ENCODE measurements around the gene KCNIP2.

KCNIP2 gene

DNA sequence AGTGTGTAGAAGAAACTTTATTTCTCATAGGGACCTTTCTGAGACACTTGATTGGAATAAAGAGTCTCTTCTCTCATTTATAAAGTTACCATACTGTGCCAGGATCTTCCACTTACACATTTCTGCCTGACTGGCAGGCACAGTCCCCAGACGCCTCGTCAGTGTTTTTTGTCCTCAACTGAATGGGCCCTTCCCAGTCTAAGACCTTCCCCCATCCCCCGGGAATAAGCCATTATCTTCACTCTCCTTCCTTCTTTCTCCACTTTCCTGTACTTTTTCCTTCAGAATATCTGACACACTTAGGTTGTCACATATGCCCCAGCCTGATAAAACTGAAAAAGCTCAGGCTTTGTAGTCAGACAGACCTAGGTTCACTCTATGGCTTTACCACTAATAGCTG lies 35.3 kb upstream of the KCNIP2 start:
- no peak overlapping the region for H3K27ac ChIP-seq (ENCODE audit: low read depth, low read length)
- WGBS: 75% methylated on average over 3 of the region's 3 CpGs

DNA sequence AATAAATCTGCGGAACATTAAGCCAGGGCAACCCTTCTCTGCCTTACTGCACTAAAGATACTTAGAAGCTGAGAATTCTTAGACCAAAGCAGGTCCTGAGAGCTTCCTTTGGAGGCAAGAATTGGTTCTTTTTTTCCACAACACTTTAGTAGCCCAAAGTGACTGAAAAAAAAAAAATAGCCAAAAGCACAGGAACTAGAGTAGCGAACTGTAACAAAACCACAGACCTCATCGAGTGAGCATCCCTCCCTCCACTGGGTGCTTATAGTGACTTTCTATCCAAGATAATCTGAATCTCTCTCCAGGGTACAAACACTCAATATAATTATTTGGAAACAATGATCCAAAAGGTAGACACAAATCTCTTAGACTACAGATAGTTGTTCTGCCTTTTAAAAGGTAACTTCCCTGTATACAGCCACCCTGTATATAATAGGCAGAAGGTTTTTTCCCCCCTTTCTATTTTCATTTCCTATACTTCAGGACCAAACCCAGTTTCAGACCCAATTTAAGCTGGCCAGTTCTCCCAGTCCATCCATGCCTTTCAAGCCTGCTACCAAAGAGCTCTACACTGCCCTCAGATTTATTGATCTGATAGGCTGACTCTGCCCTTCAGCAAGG lies 31.6 kb upstream of the KCNIP2 start:
- H3K27me3 ChIP-seq (ENCODE audit: insufficient read depth, low read length): no peaks in the 10 kb centered on the region
- no peaks in the 10 kb centered on the region for H3K9me3 ChIP-seq (ENCODE audit: insufficient read depth, low read depth, low read length)
- H3K36me3 ChIP-seq (ENCODE audit: insufficient read depth, low read length): no peaks in the 10 kb centered on the region
- H3K9ac ChIP-seq (ENCODE audit: low read depth, low read length): no peak overlapping the region
- H3K27ac ChIP-seq (ENCODE audit: low read depth, low read length): no peak overlapping the region
- H3K4me3 ChIP-seq (ENCODE audit: low read length): no peak overlapping the region
- 92% methylated on average over 3 of the region's 3 CpGs for WGBS
- H3K4me1 ChIP-seq (ENCODE audit: insufficient read depth, low read length): peaks cover 4% of the 10 kb centered on the region; the same call in 1 of the 2 replicates

More for the DNA sequence above, 35.3 kb upstream of the KCNIP2 start:
- Histone ChIP-seq H3K4me1 (ENCODE audit: insufficient read depth, low read length) (peaks cover 4% of the 10 kb centered on the region; the same call in 1 of the 2 replicates), H3K9me3 (ENCODE audit: insufficient read depth, low read depth, low read length) (no peaks in the 10 kb centered on the region), H3K4me3 (ENCODE audit: low read length) (no peak overlapping the region), H3K9ac (ENCODE audit: low read depth, low read length) (no peak overlapping the region), H3K36me3 (ENCODE audit: insufficient read depth, low read length) (no peaks in the 10 kb centered on the region), H3K27me3 (ENCODE audit: insufficient read depth, low read length) (no peaks in the 10 kb centered on the region)

DNA sequence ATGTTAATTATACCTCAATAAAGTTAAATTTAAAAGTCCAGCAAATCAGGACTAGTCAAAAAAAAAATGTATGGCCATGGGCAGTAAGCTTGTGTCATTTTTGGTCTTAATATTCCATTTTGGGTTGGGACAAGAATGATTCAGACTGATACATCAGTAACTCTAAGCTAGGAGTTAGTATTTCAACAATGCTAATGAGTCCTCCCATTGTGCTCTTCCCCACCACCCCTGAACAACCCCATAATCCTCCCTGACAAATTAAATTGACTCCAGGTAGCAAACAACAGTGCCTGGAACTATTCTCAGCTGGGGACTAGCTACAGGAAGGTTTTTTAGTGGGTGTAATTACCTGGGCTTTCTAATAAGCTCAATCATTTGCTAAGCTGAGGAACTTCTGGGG lies 30.7 kb upstream of the KCNIP2 start:
- Histone ChIP-seq H3K27ac (ENCODE audit: low read depth, low read length) (no peak overlapping the region), H3K36me3 (ENCODE audit: insufficient read depth, low read length) (no peaks in the 10 kb centered on the region), H3K27me3 (ENCODE audit: insufficient read depth, low read length) (no peaks in the 10 kb centered on the region), H3K4me1 (ENCODE audit: insufficient read depth, low read length) (peaks cover 4% of the 10 kb centered on the region; the same call in 1 of the 2 replicates), H3K9ac (ENCODE audit: low read depth, low read length) (no peak overlapping the region), H3K9me3 (ENCODE audit: insufficient read depth, low read depth, low read length) (no peaks in the 10 kb centered on the region), H3K4me3 (ENCODE audit: low read length) (no peak overlapping the region)

DNA sequence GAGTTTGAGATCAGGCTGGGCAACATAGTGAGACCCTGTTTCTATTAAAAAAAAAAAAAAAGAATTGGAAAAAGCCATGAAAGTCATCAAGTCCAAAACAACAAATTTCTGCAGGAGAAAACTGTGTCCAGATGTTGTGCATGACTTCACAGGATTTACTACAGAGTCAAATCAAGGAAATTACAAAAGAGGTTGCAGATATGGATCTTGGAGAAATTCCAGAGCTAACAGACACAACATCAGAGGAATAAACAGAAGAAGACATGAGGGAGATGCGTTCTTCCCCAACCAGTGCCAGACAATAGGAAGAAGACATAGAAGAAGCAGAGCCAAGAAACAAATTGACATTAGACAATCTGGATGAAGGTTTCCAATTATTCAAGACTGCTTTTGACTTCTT lies 24.3 kb upstream of the KCNIP2 start:
- WGBS: 92% methylated on average over 1 of the region's 1 CpG
- H3K27ac ChIP-seq (ENCODE audit: low read depth, low read length): no peak overlapping the region

DNA sequence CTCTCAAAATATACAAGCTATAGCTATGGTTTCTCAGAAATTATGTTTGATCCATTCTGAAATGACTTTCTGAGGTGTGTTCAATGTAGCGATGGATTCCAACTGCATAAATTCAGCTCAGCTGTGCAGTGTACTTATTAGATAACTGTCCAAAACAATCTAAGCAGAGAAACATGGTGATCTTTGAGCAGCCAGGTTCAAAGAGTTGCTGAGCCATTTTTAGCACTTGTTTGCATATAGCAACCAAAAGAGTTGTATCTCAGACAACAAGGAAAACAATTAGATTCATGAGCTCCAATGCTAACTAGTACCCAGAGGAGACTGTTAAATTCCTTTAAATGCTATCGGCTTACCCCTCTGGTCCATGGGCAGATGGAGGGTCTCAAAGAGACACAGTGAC lies 15.9 kb upstream of the KCNIP2 start:
- H3K4me3 ChIP-seq (ENCODE audit: low read length): no peak overlapping the region
- no peaks in the 10 kb centered on the region for H3K4me1 ChIP-seq (ENCODE audit: insufficient read depth, low read length)
- no peaks in the 10 kb centered on the region for H3K27me3 ChIP-seq (ENCODE audit: insufficient read depth, low read length)
- H3K9ac ChIP-seq (ENCODE audit: low read depth, low read length): no peak overlapping the region
- WGBS: 92% methylated on average over 2 of the region's 2 CpGs
- H3K27ac ChIP-seq (ENCODE audit: low read depth, low read length): no peak overlapping the region
- H3K36me3 ChIP-seq (ENCODE audit: insufficient read depth, low read length): no peaks in the 10 kb centered on the region
- H3K9me3 ChIP-seq (ENCODE audit: insufficient read depth, low read depth, low read length): peaks cover 8% of the 10 kb centered on the region

More for the DNA sequence above, 24.3 kb upstream of the KCNIP2 start:
- H3K9ac ChIP-seq (ENCODE audit: low read depth, low read length): no peak overlapping the region
- no peaks in the 10 kb centered on the region for H3K4me1 ChIP-seq (ENCODE audit: insufficient read depth, low read length)
- no peaks in the 10 kb centered on the region for H3K36me3 ChIP-seq (ENCODE audit: insufficient read depth, low read length)
- H3K27me3 ChIP-seq (ENCODE audit: insufficient read depth, low read length): no peaks in the 10 kb centered on the region
- H3K9me3 ChIP-seq (ENCODE audit: insufficient read depth, low read depth, low read length): no peaks in the 10 kb centered on the region
- no peak overlapping the region for H3K4me3 ChIP-seq (ENCODE audit: low read length)

DNA sequence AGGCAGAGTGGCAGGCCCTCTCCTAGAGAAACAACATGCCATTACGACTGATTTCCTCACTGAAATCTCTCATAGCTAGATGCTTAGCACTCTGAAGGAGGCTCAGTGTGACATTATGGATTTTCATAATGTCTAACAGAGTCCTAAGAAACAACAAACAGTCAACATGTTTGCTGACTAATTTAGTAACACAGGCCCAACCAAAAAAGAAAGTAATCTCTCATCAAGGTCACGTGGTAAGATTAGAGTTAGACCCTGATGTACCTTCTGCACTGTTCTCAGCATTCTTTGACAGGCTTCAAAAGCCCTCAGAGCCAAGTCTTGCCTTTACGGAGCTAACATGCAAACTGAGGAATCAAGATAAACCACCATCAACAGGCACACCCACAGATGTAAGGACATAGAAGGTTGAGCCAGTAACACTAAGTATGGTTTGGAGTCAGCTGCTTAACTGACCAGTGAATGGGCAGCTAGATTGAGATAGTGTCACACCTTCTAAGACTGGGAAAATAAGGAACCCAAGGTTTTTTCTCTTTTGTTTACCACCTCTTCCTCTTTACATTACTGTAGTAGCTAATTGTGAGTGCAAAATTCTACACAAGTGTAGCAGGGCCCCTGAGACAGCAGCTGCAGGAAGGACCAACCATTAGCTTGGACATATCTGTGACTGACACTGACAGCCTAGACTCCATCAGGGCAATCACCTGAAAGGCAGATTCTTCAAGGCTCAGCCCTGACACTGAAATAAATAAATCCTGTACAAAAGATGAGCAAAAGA lies 15.3 kb upstream of the KCNIP2 start:
- no peaks in the 10 kb centered on the region for H3K36me3 ChIP-seq (ENCODE audit: insufficient read depth, low read length)
- peaks cover 8% of the 10 kb centered on the region for H3K9me3 ChIP-seq (ENCODE audit: insufficient read depth, low read depth, low read length)
- no peak overlapping the region for H3K4me3 ChIP-seq (ENCODE audit: low read length)
- 76% methylated on average over 3 of the region's 3 CpGs for WGBS
- no peak overlapping the region for H3K9ac ChIP-seq (ENCODE audit: low read depth, low read length)
- no peaks in the 10 kb centered on the region for H3K27me3 ChIP-seq (ENCODE audit: insufficient read depth, low read length)
- no peaks in the 10 kb centered on the region for H3K4me1 ChIP-seq (ENCODE audit: insufficient read depth, low read length)
- H3K27ac ChIP-seq (ENCODE audit: low read depth, low read length): no peak overlapping the region

DNA sequence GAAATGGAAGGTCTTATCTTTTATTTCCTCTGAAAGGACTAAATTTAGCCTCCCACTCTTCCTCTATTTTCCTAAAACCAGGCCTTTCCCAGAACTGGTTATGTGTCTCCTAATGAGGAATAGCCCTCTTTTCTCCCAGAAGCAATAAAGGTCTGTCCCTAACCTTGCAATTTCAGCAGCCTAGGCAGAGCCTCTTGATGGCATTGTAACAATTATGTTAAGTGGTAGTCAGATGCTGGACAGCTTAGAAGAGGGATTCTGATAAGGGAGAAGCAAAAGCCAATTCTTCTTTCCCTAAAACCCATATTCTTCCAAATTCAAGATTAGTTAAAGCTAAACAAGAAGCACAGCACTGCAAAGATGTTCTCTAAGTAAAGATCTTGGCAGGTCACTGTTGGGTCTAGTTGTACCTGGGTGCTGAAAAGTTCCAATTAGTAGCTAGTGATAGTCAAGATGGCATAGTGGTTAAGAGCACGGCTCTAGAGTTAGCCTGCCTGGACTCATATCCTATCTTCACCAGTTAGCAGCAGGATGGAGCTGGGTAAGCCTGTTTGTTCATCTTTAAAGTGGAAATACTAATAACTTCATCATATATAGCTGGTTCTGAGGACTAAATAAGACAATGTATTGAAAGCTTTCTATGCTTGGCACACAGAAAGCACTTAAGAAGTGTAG lies 14.3 kb upstream of the KCNIP2 start:
- no peaks in the 10 kb centered on the region for H3K36me3 ChIP-seq (ENCODE audit: insufficient read depth, low read length)
- H3K27me3 ChIP-seq (ENCODE audit: insufficient read depth, low read length): no peaks in the 10 kb centered on the region
- no peak overlapping the region for H3K4me3 ChIP-seq (ENCODE audit: low read length)
- no peaks in the 10 kb centered on the region for H3K4me1 ChIP-seq (ENCODE audit: insufficient read depth, low read length)
- no peak overlapping the region for H3K9ac ChIP-seq (ENCODE audit: low read depth, low read length)
- H3K9me3 ChIP-seq (ENCODE audit: insufficient read depth, low read depth, low read length): peaks cover 8% of the 10 kb centered on the region
- H3K27ac ChIP-seq (ENCODE audit: low read depth, low read length): no peak overlapping the region
- WGBS: 50% methylated on average over 1 of the region's 1 CpG

DNA sequence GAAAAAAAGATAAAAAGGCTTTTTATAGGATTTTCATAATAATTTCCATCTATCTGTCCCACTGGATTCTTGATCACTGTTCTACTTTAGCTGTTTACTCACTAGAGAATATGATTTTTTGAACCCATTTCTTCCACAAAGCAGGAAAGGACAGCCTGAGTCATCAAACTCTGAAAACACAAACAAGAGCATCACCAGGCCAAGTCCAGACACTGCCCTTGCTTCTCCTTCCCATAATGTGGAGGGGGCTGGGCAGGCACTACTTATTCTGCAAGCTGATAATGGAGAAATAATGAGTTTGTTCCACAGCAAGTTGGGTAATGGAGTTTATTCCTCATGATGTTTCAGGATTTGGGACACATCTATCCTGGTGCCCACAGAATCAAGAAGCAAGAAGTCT lies 13.0 kb upstream of the KCNIP2 start:
- H3K4me1 ChIP-seq (ENCODE audit: insufficient read depth, low read length): no peaks in the 10 kb centered on the region; the same call in 1 of the 2 replicates
- H3K27me3 ChIP-seq (ENCODE audit: insufficient read depth, low read length): no peaks in the 10 kb centered on the region
- H3K36me3 ChIP-seq (ENCODE audit: insufficient read depth, low read length): no peaks in the 10 kb centered on the region
- H3K4me3 ChIP-seq (ENCODE audit: low read length): no peak overlapping the region
- peaks cover 8% of the 10 kb centered on the region for H3K9me3 ChIP-seq (ENCODE audit: insufficient read depth, low read depth, low read length)
- H3K27ac ChIP-seq (ENCODE audit: low read depth, low read length): no peak overlapping the region
- H3K9ac ChIP-seq (ENCODE audit: low read depth, low read length): no peak overlapping the region

DNA sequence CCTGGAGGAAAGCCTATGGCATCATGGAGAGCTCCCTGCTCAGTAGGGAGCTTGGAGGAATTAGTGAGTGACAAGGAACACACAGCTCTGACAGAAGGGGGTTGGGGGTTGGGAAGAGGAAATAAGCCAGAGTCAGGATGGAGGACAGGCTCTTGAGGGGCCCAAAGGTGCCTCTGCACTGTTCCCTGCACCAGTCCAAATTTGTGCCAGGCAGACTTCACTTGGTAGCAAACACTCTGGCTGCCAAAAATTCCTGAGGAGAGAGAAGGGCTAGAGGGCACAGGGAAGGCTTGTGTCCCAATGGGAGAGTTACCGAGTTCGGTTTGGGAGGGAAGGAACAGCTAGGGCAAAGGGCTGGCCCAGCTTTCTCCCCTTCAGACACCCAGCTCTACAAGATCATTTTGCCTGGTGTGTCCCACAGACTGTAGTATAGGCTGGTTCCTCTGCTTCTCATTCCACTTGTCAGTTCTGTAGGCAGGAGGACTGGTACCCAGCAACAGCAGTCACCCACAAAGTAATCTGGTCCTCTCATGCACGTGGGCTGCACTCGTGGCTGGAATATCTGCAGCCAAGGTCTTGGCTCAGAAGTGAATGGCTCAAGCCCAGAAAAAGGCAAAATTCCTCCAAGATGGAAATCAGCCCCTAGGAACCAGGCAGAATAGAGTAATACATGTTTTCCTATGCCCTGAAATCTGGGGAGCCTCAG lies 8.0 kb upstream of the KCNIP2 start:
- no peaks in the 10 kb centered on the region for H3K27me3 ChIP-seq (ENCODE audit: insufficient read depth, low read length)
- H3K9me3 ChIP-seq (ENCODE audit: insufficient read depth, low read depth, low read length): no peaks in the 10 kb centered on the region
- H3K36me3 ChIP-seq (ENCODE audit: insufficient read depth, low read length): no peaks in the 10 kb centered on the region
- WGBS: 89% methylated on average over 3 of the region's 4 CpGs
- no peak overlapping the region for H3K4me3 ChIP-seq (ENCODE audit: low read length)
- no peaks in the 10 kb centered on the region; the same call in 1 of the 2 replicates for H3K4me1 ChIP-seq (ENCODE audit: insufficient read depth, low read length)
- H3K27ac ChIP-seq (ENCODE audit: low read depth, low read length): no peak overlapping the region
- no peak overlapping the region for H3K9ac ChIP-seq (ENCODE audit: low read depth, low read length)

DNA sequence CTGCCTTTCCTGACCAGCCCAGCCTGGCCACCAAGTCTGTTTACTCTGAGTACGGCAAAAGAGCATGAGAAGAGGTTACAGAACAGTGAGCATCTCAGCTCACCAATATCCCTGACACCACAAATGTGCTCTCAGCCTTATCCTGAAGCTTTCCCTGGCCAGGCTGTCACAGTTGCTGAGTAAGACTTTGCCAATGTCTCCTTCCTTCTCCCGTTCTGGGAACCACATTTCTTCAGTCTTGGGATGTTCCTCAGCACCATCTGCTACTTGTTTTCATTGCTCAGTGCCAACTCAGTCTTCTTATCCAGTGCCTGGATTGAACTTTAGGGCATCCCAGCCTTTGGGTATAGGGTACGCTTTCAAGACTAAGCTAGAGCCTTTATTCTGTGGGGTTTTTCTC lies 7.1 kb upstream of the KCNIP2 start:
- Histone ChIP-seq H3K9ac (ENCODE audit: low read depth, low read length) (no peak overlapping the region), H3K36me3 (ENCODE audit: insufficient read depth, low read length) (no peaks in the 10 kb centered on the region), H3K27me3 (ENCODE audit: insufficient read depth, low read length) (no peaks in the 10 kb centered on the region), H3K9me3 (ENCODE audit: insufficient read depth, low read depth, low read length) (no peaks in the 10 kb centered on the region), H3K4me3 (ENCODE audit: low read length) (no peak overlapping the region), H3K27ac (ENCODE audit: low read depth, low read length) (no peak overlapping the region), H3K4me1 (ENCODE audit: insufficient read depth, low read length) (no peaks in the 10 kb centered on the region; the same call in 1 of the 2 replicates)
- 94% methylated on average over 3 of the region's 3 CpGs for WGBS

DNA sequence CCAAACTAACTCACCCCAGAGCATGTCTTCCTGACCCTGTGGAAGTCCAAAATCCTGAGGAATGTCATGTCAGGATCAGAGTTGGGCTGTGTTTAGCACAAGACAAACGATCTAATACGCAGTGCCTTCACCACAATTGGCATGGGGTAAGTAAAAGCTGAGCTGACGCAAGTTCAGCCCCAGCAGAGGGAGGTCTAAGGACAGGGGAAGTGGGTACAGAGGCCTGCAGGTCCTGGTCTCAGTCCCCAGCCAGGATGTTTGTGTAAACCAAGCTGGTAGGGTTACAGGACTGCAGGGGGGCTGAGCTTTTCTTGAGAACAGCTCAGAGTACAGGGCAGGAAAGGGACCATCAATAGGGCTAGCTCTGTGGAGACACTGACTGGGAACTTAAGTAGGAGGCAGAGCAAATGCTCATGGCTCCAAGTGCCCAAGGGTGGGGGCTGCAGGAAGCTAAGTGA lies 5.3 kb upstream of the KCNIP2 start:
- H3K4me1 ChIP-seq (ENCODE audit: insufficient read depth, low read length): peaks cover 6% of the 10 kb centered on the region; the same call in 1 of the 2 replicates
- H3K4me3 ChIP-seq (ENCODE audit: low read length): no peak overlapping the region
- H3K36me3 ChIP-seq (ENCODE audit: insufficient read depth, low read length): no peaks in the 10 kb centered on the region
- no peaks in the 10 kb centered on the region for H3K27me3 ChIP-seq (ENCODE audit: insufficient read depth, low read length)
- no peaks in the 10 kb centered on the region for H3K9me3 ChIP-seq (ENCODE audit: insufficient read depth, low read depth, low read length)
- 92% methylated on average over 3 of the region's 3 CpGs for WGBS
- no peak overlapping the region for H3K9ac ChIP-seq (ENCODE audit: low read depth, low read length)
- no peak overlapping the region for H3K27ac ChIP-seq (ENCODE audit: low read depth, low read length)
